ENCODE data around the gene TMEM150A.
A peak's percentile ranks its signal among the peaks of the same experiment; 100 is the strongest.

Gene TMEM150A

GRCh38 chr2:85601771-85602475 is 575 bp downstream of the TMEM150A start:
- Histone ChIP-seq H3K9me3 (ENCODE audit: insufficient read depth, low read length) (no peaks in the 10 kb centered on the region), H4K20me1 (ENCODE audit: insufficient read depth, low read length) (no peaks in the 10 kb centered on the region), H3K27me3 (ENCODE audit: low read depth, low read length) (no peaks in the 10 kb centered on the region), H3K9ac (ENCODE audit: low read length) (peak overlapping the region; percentile 29), H3K4me3 (ENCODE audit: low read length) (peak overlapping the region; percentile 83), H3K4me2 (ENCODE audit: low read length) (peak overlapping the region; percentile 93), H3K36me3 (replicated peaks; ENCODE audit: low read depth, low read length) (peaks cover 11% of the 10 kb centered on the region), H3K79me2 (ENCODE audit: low read length) (peaks cover 4% of the 10 kb centered on the region), H2AFZ (ENCODE audit: low read depth, low read length) (no peak overlapping the region), H3K4me1 (ENCODE audit: low read length) (no peaks in the 10 kb centered on the region; the same call in 1 of the 2 replicates), H3K27ac (ENCODE audit: low read length) (no peak overlapping the region)
- TF ChIP-seq EZH2phosphoT487 (IDR thresholded peaks at IDR 0.05; ENCODE audit: low read depth) (no peak), CTCF (IDR thresholded peaks at IDR 0.05; ENCODE audit: low read depth, low read length) (no peak)

GRCh38 chr2:85600951-85601770 is 1.3 kb downstream of the TMEM150A start:
- Histone ChIP-seq H3K4me3 (ENCODE audit: low read length) (no peak overlapping the region), H4K20me1 (ENCODE audit: insufficient read depth, low read length) (no peaks in the 10 kb centered on the region), H3K79me2 (ENCODE audit: low read length) (peaks cover 12% of the 10 kb centered on the region), H3K9ac (ENCODE audit: low read length) (no peak overlapping the region), H3K4me1 (ENCODE audit: low read length) (peaks cover 6% of the 10 kb centered on the region), H3K4me2 (ENCODE audit: low read length) (no peak overlapping the region), H3K9me3 (ENCODE audit: insufficient read depth, low read length) (no peaks in the 10 kb centered on the region), H3K27me3 (ENCODE audit: low read depth, low read length) (no peaks in the 10 kb centered on the region), H3K36me3 (replicated peaks; ENCODE audit: low read depth, low read length) (peaks cover 13% of the 10 kb centered on the region), H3K27ac (ENCODE audit: low read length) (no peak overlapping the region), H2AFZ (ENCODE audit: low read depth, low read length) (no peak overlapping the region)
- TF ChIP-seq EZH2phosphoT487 (IDR thresholded peaks at IDR 0.05; ENCODE audit: low read depth): no peak
- TF ChIP-seq CTCF (IDR thresholded peaks at IDR 0.05; ENCODE audit: low read depth, low read length): no peak

DNA sequence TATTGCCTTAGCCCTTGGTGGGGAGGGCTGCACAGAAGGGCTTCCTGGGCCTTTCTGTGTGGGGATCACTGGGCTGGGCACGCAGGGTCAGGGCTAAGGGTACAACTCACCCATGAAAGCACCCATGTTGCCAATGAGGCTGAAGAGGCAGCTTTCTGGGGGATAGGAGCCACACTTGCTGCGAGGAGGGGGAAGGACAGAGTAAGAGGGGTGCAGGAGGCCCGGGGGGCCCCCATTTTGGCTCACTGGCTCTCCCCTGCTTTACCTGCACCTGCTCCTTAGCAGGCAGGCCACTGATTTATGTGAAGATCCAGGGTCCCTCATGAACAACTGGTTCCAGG is 2.3 kb downstream of the TMEM150A start:
- H2AFZ ChIP-seq (ENCODE audit: low read depth, low read length): no peak overlapping the region
- no peak overlapping the region for H3K4me2 ChIP-seq (ENCODE audit: low read length)
- no peak overlapping the region for H3K27ac ChIP-seq (ENCODE audit: low read length)
- H3K9me3 ChIP-seq (ENCODE audit: insufficient read depth, low read length): no peaks in the 10 kb centered on the region
- H3K4me1 ChIP-seq (ENCODE audit: low read length): peaks cover 7% of the 10 kb centered on the region
- TF ChIP-seq EZH2phosphoT487 (IDR thresholded peaks at IDR 0.05; ENCODE audit: low read depth) (no peak), CTCF (IDR thresholded peaks at IDR 0.05; ENCODE audit: low read depth, low read length) (no peak)
- no peaks in the 10 kb centered on the region for H4K20me1 ChIP-seq (ENCODE audit: insufficient read depth, low read length)
- no peaks in the 10 kb centered on the region for H3K27me3 ChIP-seq (ENCODE audit: low read depth, low read length)
- peaks cover 18% of the 10 kb centered on the region for H3K79me2 ChIP-seq (ENCODE audit: low read length)
- peaks cover 9% of the 10 kb centered on the region for H3K36me3 ChIP-seq (replicated peaks; ENCODE audit: low read depth, low read length)
- no peak overlapping the region for H3K4me3 ChIP-seq (ENCODE audit: low read length)
- H3K9ac ChIP-seq (ENCODE audit: low read length): no peak overlapping the region

DNA sequence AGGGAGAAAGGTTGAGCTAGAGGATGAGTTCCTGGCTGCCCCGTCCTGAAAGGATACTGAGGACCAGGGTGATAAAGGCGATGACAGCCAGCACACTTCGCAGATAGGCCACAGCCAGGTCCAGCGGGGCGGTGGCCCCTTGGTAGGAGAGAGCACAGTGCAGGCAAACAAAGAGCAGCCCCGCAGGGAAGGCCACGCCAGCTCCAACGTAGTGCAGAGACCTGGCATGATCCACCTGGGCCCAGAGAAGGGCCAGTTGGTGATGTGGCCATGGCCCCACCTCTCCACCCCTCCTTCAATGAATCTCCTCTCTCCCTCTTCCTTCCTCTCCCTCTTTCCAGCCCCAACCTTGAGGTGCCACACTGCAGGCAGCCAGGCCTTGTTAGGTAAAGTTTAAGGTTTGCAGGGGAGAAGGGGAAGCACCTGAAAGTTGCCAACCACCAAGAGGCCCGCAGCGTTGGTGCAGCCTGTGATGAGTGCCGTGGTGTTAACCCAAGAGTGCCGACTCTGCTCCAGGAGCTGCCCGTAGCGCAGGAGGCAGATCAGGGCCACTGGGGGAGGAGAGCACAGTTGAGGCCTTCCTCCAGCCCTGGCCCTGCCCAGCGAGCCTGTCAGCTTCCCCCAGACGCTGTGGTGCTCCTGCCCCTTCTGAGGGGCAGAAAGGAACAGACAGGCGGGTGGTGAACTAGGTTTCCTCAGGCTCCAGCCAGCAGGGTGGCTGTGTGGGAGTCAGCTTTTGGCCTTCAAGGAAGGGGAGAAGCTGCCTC is 2.8 kb downstream of the TMEM150A start:
- peaks cover 23% of the 10 kb centered on the region for H3K79me2 ChIP-seq (ENCODE audit: low read length)
- H3K4me2 ChIP-seq (ENCODE audit: low read length): no peak overlapping the region
- H3K27ac ChIP-seq (ENCODE audit: low read length): no peak overlapping the region
- H3K4me1 ChIP-seq (ENCODE audit: low read length): peaks cover 9% of the 10 kb centered on the region
- no peak overlapping the region for H3K9ac ChIP-seq (ENCODE audit: low read length)
- H3K36me3 ChIP-seq (replicated peaks; ENCODE audit: low read depth, low read length): peaks cover 9% of the 10 kb centered on the region
- no peaks in the 10 kb centered on the region for H3K27me3 ChIP-seq (ENCODE audit: low read depth, low read length)
- H3K4me3 ChIP-seq (ENCODE audit: low read length): no peak overlapping the region
- no peak overlapping the region for H2AFZ ChIP-seq (ENCODE audit: low read depth, low read length)
- TF ChIP-seq EZH2phosphoT487 (IDR thresholded peaks at IDR 0.05; ENCODE audit: low read depth) (no peak), CTCF (IDR thresholded peaks at IDR 0.05; ENCODE audit: low read depth, low read length) (no peak)
- no peaks in the 10 kb centered on the region for H3K9me3 ChIP-seq (ENCODE audit: insufficient read depth, low read length)
- H4K20me1 ChIP-seq (ENCODE audit: insufficient read depth, low read length): no peaks in the 10 kb centered on the region
